GM12891 (cell line): ENCODE data around the gene ELFN2.

Experiments used
- PAX5 ChIP-seq: IDR thresholded peaks from 2 replicates; pipeline ENCODE4 v1.6.1; 2011; ENCODE audit warnings: low read length, moderate library complexity, mild to moderate bottlenecking; ENCODE audit not compliant: insufficient read depth, severe bottlenecking
- POLR2A ChIP-seq: IDR thresholded peaks from 2 replicates; pipeline ENCODE4 v1.6.1; 2011; ENCODE audit warnings: low read depth, low read length, control low read depth
- SPI1 ChIP-seq: IDR thresholded peaks from 2 replicates; pipeline ENCODE4 v1.6.1; 2011; ENCODE audit warnings: low read depth, low read length, control low read depth

DNA sequence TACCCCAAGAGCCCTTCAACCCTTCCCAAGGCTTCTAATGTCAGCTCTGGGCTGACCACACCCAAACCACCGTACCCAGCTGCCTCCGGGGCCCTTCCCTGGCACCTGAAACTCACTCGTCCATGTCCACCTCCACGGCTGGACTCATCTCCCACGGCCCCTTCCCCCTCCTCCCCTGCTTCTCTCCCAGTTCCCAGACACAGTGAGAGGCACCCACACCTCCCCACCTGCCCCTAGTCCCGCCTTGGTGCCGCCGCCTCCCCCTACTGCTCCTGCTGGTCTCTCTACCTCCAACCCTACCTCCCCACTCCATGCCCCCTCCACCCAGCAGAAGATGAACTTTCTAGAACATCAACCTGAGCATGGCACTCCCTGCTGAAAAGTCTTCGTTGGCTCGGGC lies 39.5 kb downstream of the ELFN2 start:
- TF ChIP-seq POLR2A (no peak), SPI1 (no peak), PAX5 (no peak)
